Osteocyte (in vitro differentiated cells): ENCODE results near the gene SLC2A9. TPM values are rescaled to one million over a fixed set of nuclear protein-coding genes. Genes with fewer than 3 reads are reported as not detected.

Source experiments
- DNase-seq: peaks from one replicate; pipeline ENCODE4 v3.0.0; 2021; ENCODE audit warnings: mixed read lengths; ENCODE audit not compliant: unreplicated experiment; ENCODE audit errors: extremely low spot score
- H3K27ac Mint-ChIP-seq: one replicate; pipeline ENCODE4 v1.8.0; 2021; ENCODE audit warnings: mild to moderate bottlenecking, mixed read lengths; ENCODE audit not compliant: unreplicated experiment
- H3K27me3 Mint-ChIP-seq: one replicate; pipeline ENCODE4 v1.8.0; 2021; ENCODE audit warnings: mixed read lengths; ENCODE audit not compliant: unreplicated experiment
- H3K36me3 Mint-ChIP-seq: one replicate; pipeline ENCODE4 v1.8.0; 2021; ENCODE audit warnings: mixed read lengths; ENCODE audit not compliant: unreplicated experiment
- H3K4me1 Mint-ChIP-seq: one replicate; pipeline ENCODE4 v1.8.0; 2021; ENCODE audit warnings: mixed read lengths; ENCODE audit not compliant: unreplicated experiment
- H3K4me3 Mint-ChIP-seq: one replicate; pipeline ENCODE4 v1.8.0; 2021; ENCODE audit warnings: mild to moderate bottlenecking, moderate library complexity, mixed read lengths; ENCODE audit not compliant: unreplicated experiment
- H3K9me3 Mint-ChIP-seq: one replicate; pipeline ENCODE4 v1.8.0; 2021; ENCODE audit warnings: mixed read lengths; ENCODE audit not compliant: unreplicated experiment
- CTCF ChIP-seq: fragments of 200-600 bp; sonication (generic); IDR thresholded peaks from 2 replicates; pipeline ENCODE4 v1.5.0; 2021; ENCODE audit warnings: antibody characterized with exemption, mild to moderate bottlenecking, moderate library complexity
- total RNA-seq: library from RNA; stranded (reverse); gene quantifications from 2 replicates; pipeline ENCODE4 v1.2.1, GENCODE V29; 2021

SLC2A9 gene
- total RNA-seq, 1 donor from 2014 or later: 0.43 TPM

- no peaks in the 10 kb centered on the region for H3K9me3 Mint-ChIP-seq
- H3K36me3 Mint-ChIP-seq: no peaks in the 10 kb centered on the region
- no peak for DNase-seq
- H3K27me3 Mint-ChIP-seq: peaks cover 11% of the 10 kb centered on the region
- H3K4me3 Mint-ChIP-seq: no peak overlapping the region
- peaks cover 3% of the 10 kb centered on the region for H3K4me1 Mint-ChIP-seq
- no peak for TF ChIP-seq CTCF
- no peak overlapping the region for H3K27ac Mint-ChIP-seq
These were observed 3.0 kb upstream of the SLC2A9 start for GRCh38 chr4:10024303-10024702.

GRCh38 chr4:10023806-10024205 is 2.5 kb upstream of the SLC2A9 start:
- Mint-ChIP-seq H3K27ac (no peak overlapping the region), H3K9me3 (no peaks in the 10 kb centered on the region), H3K27me3 (peaks cover 11% of the 10 kb centered on the region), H3K4me1 (peaks cover 3% of the 10 kb centered on the region), H3K36me3 (no peaks in the 10 kb centered on the region), H3K4me3 (no peak overlapping the region)
- no peak for DNase-seq
- TF ChIP-seq CTCF: no peak

GRCh38 chr4:10023050-10023419 is 1.7 kb upstream of the SLC2A9 start:
- no peak for DNase-seq
- Mint-ChIP-seq H3K4me3 (no peak overlapping the region), H3K27me3 (peaks cover 10% of the 10 kb centered on the region), H3K9me3 (no peaks in the 10 kb centered on the region), H3K36me3 (no peaks in the 10 kb centered on the region), H3K27ac (no peak overlapping the region), H3K4me1 (peaks cover 3% of the 10 kb centered on the region)
- TF ChIP-seq CTCF: no peak

- Mint-ChIP-seq H3K4me3 (no peak overlapping the region), H3K9me3 (no peaks in the 10 kb centered on the region), H3K4me1 (peaks cover 3% of the 10 kb centered on the region), H3K36me3 (no peaks in the 10 kb centered on the region), H3K27ac (no peak overlapping the region), H3K27me3 (peaks cover 8% of the 10 kb centered on the region)
- DNase-seq: no peak
- TF ChIP-seq CTCF: no peak
These were observed 1.2 kb upstream of the SLC2A9 start for GRCh38 chr4:10022346-10023049.

- Mint-ChIP-seq H3K27me3 (peaks cover 8% of the 10 kb centered on the region), H3K9me3 (no peaks in the 10 kb centered on the region), H3K4me1 (peaks cover 3% of the 10 kb centered on the region), H3K36me3 (no peaks in the 10 kb centered on the region), H3K4me3 (no peak overlapping the region), H3K27ac (no peak overlapping the region)
- no peak for TF ChIP-seq CTCF
- no peak for DNase-seq
These were observed 341 bp upstream of the SLC2A9 start for GRCh38 chr4:10021653-10022023.
